Islet precursor cell (in vitro differentiated cells): ENCODE data around the gene LTB4R2.
A peak's percentile ranks its signal among the peaks of the same experiment; 100 is the strongest.

Source experiments
- DNase-seq: peaks from one replicate; pipeline ENCODE4 v3.0.0-alpha.2; 2018

Gene LTB4R2

GRCh38 chr14:24277606-24278321, 32.2 kb upstream of the LTB4R2 start:
- DNase-seq, result no peak

- DNase-seq, result no peak
These were observed 31.5 kb upstream of the LTB4R2 start for GRCh38 chr14:24278424-24278823.

DNA sequence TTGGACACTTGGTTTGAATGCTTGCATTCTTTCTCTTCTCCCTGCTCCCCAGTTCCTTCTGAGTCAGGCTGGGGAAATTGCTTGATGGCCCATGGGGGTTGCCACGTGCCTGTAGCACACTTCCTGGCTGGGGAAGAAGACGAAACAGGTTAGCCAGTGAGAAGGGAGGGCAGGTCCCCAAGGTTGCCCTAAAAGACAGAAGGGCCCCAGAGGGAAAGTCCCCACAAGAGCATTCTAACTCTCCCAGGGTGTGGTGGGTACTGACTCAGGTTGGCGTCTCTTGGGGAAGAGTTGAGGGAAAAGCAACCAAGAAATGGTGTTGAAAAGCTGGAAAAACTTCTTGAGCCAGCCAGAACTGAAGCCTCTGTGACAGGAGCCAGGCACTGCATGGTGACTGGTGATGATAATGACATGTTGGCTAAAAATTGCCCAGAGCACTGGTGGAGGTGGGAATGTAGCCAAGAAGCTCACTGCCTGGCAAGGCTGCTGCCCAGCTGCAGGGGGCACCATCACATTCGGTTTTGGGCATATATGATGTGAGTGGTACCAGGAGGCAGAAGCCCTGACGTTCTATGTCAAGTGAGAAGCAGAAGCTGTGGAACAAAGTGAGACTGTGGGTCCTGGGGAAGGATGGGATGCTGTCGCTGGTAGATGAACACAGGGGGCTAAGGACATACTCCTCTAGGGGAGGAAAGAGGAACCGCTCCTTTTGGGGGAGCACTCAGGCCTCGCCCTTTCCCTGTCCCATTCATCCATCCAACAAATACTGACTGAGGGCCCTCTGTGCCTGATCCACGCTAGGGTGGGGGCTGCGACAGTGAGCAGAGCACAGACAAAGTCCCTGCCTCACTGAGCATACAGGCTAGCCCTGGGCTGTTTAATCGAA, 30.4 kb upstream of the LTB4R2 start:
- no peak for DNase-seq

GRCh38 chr14:24280797-24281460, 29.0 kb upstream of the LTB4R2 start:
- no peak for DNase-seq

GRCh38 chr14:24281636-24282035, 28.3 kb upstream of the LTB4R2 start:
- no peak for DNase-seq

- DNase-seq, result no peak
These were observed 27.2 kb upstream of the LTB4R2 start for GRCh38 chr14:24282736-24283135.

GRCh38 chr14:24283796-24284460, 26.0 kb upstream of the LTB4R2 start:
- no peak for DNase-seq

DNA sequence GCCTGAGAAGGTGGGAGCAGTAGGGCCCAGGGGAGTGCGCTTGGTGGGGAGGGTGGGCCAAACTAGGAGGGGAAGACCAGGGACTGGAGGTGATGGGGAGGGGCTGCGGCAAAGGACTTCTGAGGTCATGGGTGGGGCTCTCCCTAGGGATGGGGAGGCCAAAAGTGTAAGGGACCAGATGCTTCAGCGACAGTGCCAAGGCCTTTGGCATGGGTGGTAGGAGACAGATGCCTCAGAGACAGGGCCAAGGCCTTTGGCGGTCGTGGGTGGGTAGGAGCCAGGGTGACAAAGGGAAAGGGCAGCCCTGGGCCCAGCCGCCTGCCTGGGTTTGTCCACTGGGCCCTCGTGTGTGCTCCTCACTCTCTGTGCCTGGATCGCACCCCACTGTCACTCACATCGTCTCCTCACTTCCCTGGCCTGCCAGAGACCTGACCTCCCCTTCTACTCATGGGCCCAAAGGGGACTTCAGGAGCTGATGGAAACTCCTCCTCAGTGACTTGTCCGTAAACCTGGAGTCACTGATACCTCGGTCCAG, 25.4 kb upstream of the LTB4R2 start:
- no peak for DNase-seq

GRCh38 chr14:24285351-24285750, 24.6 kb upstream of the LTB4R2 start:
- DNase-seq, result no peak

DNA sequence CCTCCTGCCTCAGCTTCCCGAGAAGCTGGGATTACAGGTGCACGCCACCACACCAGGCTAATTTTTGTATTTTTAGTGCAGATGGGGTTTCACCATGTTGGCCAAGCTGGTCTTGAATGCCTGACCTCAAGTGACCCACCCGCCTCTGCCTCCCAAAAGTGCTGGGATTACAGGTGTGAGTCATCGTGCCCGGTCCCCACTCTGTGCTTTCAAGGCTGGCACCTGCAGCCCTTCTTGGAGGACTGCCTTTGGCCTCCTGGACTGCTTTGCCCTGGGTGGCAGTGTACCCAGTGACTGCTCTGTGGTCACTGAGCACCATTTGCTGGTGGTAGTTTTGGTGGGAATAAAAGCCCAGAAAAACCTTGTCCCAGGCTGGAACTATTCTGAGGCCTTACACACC, 22.9 kb upstream of the LTB4R2 start:
- DNase-seq, result no peak

GRCh38 chr14:24289649-24290280, 20.2 kb upstream of the LTB4R2 start:
- no peak for DNase-seq

DNA sequence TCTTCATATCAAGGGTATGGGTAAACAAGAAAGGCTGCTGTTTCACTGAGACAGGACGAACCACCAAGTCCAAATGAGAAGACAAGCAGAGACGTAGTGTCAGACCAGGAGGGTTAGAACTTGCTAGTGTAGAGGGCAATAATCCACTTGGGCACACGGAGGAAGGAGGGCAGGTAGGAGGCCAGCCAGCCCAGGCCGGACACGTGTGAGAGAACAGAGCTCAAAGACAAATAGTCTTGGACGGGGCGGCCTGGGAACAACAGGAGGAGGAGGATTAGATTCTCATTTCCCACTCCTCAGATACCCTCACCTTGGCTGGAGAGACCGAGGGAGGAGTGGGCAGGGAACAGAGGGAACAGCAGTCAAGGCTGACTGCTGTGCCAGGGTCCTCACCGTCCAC, 19.2 kb upstream of the LTB4R2 start:
- DNase-seq, result no peak

- no peak for DNase-seq
These were observed 18.4 kb upstream of the LTB4R2 start for GRCh38 chr14:24291446-24292117.

GRCh38 chr14:24292118-24292807, 17.7 kb upstream of the LTB4R2 start:
- DNase-seq, result no peak

- DNase-seq, result no peak
These were observed 16.4 kb upstream of the LTB4R2 start for GRCh38 chr14:24293525-24293924.

GRCh38 chr14:24296341-24297157, 13.4 kb upstream of the LTB4R2 start:
- DNase-seq, result peak; percentile 94

- no peak for DNase-seq
These were observed 12.6 kb upstream of the LTB4R2 start for GRCh38 chr14:24297190-24297964.

DNA sequence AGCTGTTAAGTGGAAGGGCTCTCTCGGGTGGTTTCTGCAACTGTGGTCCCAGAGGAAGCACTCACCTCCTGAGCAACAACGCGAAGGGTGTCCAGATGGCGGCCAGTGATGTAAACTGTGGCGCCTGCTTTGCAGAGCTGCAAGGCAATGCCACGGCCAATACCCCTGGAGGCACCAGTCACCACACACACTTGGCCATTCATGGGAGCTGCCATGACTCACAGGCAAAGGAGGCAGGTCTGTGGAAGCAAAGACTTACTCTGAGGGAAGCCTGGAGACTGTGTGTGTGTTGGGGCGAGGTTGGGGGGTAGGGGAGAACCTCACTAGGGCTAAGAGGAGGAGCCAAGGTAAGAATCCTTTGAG, 11.1 kb upstream of the LTB4R2 start:
- DNase-seq, result peak; percentile 85
